ENCODE measurements around the gene IQCE.
A peak's percentile ranks its signal among the peaks of the same experiment; 100 is the strongest.
"Not testable (repeated sequence)": the region's sequence is repeated elsewhere in the genome, so short reads cannot be mapped to it uniquely, and the experiment has no call there.

Gene IQCE

DNA sequence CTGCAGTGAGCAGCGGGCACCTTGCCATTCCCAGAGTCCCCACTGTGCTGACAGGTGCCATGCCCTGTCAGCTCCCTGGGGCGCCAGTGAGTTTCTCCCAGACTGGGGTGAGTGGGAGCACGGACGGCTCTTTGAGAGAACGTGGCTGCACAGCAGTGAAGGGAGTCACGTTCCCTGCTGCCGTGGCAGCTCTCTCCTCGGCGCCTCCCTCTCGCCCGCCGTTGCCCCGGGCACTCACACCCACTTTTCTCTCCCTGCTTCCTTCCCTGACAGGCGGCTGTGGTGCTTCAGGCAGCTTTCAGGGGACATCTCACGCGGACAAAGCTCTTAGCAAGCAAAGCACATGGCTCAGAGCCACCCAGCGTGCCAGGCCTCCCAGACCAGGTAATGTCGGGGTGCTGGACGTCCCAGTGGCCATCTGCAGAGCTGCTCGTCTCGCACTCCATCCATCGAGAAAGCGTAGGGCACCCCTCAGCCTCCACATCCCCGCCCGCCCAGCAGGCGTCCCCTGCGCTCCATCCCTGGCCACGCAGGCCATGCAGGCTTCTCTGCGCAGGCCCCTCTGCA is 45.9 kb downstream of the IQCE start:
- no peak for DNase-seq

DNA sequence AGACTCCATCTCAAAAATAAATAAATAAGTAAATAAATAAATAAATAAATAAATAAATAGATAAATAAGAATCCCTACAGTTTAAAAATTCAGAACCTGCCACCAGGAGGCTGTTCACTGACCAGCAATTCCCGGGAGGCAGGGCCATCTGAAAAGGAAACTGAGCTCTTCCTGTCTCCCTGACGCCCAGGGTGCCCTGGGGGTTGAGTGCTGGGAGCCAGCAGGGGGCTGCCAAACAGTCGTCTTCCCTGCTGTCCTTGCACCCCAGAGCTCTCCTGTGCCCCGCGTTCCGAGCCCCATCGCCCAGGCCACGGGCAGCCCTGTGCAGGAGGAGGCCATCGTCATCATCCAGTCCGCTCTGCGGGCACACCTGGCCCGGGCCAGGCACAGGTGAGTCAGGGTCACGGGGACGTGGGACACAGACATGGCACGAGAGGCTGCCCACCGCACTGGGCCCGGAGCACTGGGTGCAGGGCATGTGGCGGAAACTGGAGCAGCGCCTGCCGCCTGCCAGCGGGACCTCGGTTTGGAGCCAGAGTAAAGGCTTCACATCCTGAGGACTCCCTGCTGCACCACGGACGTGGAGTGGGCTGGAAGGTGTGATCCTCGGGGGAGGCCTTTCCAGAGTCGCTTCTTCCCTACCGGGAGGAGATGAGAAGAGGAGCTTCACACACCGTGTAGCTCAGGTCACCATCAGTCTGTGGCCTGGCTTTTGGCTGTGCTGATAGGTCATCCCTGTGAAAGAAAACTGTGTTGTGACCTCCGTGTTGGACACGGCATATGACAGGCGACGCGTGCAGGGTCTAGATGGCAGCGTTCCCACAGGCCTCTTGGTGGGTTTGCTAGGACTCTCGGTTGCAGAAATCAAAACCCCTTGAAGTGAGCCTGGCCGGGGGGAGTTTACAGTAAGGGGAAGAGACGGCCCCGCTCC is 47.1 kb downstream of the IQCE start:
- DNase-seq = no peak

DNA sequence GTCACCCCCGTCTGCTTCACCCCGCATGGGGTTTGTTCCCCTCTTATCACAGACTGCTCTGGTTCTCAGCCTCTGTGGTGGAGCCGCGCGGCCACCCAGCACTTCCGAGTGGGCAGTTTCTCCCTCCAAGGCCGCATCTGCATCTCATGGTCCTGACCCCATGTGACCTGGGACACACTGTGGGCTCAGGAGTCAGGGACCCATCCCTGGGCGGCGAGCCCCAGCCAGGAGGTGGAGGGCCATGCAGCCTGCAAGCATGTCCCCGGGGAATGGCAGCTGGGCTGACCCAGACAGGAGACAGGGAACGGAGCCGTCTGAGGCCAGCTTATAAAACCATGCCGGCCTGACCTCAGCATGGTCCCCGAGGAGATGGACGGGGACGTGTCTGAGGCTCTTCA is 47.8 kb downstream of the IQCE start:
- DNase-seq = no peak

DNA sequence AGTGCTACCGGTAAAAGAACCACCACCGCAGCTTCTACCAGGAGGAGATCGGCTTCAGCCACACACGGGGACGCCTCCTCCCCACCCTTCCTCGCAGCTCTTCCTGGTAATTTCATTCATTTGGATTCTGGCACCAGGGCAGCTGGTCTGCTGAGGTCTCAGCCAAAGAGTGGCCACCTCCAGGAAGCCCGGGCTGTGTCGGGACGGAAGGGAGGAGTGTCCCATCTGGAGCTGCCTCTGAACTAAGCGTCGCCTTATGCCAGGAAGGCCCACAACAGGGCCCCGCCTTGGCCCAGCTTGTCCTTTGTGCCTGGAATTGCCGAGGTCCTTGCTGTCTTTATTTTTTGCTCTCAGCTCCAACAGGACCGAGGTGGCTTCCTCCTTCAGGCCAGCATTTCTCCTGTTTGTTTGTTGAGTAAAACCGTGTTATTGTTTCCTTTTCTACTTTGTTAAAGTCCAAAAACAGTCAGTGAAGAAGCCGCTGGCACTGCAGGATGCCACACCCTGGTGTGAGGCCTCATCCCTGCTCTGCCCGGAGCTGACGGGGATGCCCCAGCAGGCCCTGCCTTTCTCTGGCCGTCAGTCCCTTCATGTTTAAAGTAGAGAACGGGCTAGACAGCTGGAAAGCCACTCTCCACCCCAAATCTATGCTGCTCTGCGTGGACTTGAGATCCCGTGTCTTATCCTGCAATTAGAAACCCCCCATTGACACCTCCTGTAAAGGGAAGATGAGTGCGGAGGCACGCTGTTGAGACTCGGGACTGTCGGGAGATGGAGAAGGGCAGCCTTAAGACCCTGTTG is 48.5 kb downstream of the IQCE start:
- peak; percentile 67 to 86 for DNase-seq

DNA sequence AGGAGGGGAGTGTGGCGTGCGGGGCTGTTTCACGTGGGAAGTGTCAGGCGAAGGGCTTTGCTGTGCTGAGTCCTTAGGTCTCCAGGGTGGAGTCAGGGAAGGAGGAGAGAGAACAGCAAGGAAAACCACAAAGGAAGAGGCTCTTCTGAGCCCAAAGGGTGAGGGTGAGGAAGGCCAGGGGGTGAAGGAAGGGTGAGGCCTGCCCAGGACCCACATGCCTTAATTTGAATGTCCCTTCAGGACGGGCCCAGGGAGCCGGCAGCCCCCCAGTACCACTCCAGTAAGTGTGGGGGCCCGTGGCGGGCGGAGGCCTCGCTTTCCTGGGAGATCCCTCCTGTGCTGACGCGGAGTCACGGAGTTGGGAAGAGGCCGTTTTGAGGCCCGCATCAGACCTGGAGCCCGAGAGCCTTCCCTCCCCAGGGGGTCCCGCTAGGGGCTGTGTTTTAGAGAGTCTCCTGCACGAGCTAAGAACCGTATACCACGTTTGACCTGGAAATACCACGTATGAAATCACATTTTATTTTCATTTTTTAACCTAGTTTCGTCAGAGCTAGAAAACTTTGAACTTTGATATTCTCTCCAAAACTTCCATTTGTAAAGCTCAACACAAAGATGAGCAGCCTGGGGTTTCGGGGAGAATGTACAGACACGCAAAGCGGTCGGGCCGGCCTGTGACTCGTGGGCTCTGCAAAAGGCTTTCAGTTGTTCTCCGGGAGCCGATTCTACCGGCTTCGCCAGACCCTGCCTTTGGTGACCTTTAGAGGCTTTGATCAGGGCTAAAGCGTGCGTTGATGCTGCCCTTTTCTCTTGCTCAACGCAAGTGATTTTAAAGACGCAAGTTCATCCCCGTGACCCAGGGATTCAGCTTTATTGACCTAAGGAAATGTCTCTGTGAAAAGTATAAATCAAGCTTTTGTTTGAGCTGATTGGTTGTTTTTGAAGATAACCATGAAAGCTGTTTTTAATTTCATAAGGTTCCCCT is 49.4 kb downstream of the IQCE start:
- no peak for DNase-seq

DNA sequence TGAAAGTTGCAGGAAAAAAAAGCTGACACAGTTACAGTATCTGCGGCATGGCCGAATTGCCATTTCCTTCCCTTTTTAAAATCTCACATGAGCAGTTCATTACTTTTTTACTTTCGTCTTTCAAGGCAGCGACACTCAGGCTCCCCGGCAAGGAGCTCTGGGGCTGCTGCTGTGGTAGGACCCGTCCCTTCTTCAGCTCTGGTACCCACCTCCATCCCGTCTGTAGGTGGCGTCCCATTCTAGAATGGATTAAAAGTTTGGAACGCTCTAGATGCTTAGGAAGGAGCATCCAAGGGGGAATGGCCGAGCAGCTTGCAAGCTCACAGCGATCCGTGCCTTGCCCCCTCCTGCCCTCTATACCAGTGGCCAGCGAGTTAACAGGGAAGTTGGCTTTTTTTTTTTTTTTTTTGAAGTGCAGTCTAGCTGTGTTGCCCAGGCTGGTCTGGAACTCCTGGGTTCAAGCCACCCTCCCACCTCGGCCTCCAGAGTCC is 50.2 kb downstream of the IQCE start:
- peak in 1 of 2 experiments; percentile 36 for DNase-seq

DNA sequence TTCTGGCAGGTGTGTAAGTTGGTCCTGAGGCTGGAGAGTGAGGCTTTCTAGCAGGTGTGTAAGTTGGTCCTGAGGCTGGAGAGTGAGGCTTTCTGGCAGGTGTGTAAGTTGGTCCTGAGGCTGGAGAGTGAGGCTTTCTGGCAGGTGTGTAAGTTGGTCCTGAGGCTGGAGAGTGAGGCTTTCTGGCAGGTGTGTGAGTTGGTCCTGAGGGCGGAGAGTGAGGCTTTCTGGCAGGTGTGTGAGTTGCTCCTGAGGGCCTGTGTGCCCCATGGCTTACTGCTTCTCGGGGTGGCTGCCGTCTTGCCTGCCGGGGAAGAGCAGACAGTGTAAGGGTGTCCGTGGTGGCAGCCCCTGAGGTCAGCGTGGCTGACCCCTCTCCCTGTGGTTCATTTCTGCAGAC is 50.9 kb downstream of the IQCE start:
- not testable (repeated sequence) for DNase-seq

DNA sequence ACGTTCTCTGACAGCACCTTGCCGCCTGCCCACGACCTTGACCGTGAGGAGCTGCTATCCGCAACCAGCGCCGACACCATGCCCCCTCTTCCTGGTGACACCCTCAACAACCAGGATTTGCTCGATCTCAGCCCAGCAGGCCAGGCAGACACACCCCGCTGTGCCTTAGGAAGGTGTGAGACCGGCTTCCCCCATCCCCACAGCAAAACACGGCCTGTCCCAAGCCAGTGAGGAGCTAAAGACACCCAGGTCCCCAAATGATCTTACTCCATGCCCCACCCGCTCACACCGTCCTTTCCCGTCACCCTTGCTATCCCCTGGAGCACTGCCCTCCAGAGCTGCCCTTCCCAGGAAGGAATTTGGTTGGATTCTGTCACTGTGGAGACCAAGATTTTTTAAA is 51.7 kb downstream of the IQCE start:
- DNase-seq = no peak

DNA sequence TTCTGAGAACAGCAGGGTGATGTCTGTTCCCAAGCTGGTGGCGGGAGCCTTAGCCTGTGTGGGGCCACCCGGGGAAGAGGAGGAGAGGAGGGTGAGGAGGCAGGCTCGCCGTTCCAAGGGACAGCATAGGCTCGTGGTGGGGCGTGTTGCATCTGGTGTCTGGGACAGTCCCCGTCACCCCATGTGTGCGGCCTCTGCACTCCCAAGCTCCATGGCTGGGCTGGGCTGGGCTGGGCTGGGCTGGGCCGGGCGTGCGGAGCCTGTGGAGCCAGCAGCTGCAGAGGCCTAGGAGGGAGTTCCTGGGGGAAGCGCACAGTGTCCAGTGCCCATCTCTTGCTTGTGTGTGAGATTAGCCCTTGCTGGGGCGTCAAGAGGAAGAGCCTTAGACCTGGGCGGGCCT is 52.1 kb downstream of the IQCE start:
- no peak for DNase-seq

DNA sequence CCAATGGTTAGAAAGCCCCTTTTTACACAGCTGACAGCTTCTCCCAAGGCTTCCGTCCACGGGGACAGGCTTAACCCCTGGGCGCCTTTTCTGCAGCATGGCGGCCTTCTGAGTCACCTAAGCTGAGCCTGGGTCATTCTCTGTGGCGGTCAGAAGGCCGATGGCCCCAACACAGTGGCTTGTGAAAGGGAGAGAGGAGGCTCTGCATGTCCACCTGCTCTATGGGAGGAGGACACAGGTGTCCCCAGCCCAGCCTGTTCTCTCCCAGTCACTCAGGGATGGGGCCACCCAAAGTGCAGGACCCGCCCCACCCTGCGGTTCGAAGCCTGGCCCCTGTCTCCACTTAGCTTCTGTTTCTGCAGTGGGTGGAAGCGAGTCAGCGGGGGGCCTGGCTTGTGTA is 52.6 kb downstream of the IQCE start:
- DNase-seq = no peak

DNA sequence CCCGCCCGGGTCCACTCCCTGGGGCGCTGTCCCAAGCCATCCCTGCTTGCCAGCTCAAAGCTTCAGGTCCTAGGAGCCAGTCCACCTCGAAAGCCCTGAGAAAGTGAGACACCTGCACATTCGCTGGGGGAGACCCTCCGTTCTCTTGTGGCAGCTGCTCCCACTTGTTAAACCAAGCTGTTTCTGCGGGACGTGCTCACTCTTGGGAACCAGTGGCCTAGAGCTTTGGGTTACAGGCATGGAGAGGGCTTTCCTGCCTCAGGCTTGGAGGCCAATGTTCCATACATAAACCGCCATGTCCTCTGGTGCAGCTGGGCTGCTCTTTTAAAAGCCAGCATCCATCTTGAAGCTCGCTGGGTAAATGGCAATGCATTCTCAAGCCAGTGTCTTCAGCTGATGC is 53.1 kb downstream of the IQCE start:
- DNase-seq = no peak

DNA sequence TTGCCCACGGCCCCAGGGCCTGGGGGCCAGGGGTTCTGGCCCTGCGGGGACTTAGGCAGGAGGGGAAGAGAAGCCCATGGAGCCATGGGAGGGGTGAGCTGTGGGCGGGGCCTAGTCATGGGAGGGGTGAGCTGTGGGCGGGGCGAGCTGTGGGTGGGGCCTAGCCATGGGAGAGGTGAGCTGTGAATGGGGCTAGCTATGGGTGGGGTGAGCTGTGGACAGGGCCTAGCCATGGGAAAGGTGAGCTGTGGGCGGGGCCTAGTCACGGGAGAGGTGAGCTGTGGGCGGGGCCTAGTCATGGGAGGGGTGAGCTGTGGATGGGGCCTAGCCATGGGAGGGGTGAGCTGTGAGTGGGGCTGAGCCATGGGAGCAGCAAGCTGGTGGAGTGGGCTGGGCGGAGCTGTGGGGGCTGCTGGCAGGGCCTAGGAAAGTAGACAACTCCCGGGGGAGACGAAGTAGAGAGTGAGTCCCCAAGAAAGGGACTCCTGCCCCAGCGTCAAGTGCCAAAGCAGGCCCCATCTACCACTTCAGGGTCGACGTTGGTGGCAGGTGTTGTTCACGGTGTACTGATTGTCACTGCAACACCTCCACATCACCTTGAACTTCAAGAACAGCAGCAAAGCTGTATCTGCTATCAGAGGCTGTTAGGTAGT is 53.8 kb downstream of the IQCE start:
- DNase-seq = no peak

DNA sequence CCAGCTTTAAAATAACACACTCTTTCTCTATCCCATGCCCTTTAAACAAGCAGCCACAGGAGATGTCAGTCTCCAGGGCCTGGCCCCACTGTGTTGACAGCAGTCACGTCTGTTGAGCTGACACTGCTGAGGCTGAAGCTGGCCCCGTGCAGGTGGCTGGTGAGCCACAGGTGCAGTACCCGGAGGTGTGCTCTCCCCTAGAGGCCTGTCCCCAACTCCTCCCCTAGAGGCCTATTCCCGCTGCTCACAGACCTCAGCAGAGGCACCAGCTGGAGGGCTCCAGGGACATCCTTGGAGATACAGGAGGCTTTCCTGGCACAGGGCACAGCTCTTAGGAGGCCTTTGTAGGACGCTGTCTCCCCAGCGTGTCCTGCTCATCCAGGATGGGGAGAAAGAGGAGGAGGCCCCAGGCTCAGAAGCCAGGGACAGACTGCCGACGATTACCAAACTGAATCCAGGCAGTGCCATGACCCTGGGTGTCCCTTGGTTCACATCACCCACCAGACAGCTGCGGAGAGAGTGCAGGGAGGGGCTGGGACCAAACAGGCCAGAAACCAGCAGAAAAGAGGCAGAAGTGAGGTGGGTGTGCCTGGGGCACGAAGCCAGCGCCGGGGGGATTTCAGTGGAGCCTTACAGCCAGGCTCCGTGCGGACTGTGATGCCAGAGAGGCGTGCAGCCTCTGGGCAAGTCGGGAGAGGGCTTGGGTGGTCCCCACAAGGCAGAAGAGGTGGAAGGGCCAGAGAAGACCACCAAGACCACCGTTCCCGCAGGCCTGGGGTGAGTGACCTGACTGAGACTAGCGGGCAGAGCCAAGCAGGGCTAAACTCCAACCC is 54.5 kb downstream of the IQCE start:
- peak in 1 of 2 experiments; percentile 46 for DNase-seq

DNA sequence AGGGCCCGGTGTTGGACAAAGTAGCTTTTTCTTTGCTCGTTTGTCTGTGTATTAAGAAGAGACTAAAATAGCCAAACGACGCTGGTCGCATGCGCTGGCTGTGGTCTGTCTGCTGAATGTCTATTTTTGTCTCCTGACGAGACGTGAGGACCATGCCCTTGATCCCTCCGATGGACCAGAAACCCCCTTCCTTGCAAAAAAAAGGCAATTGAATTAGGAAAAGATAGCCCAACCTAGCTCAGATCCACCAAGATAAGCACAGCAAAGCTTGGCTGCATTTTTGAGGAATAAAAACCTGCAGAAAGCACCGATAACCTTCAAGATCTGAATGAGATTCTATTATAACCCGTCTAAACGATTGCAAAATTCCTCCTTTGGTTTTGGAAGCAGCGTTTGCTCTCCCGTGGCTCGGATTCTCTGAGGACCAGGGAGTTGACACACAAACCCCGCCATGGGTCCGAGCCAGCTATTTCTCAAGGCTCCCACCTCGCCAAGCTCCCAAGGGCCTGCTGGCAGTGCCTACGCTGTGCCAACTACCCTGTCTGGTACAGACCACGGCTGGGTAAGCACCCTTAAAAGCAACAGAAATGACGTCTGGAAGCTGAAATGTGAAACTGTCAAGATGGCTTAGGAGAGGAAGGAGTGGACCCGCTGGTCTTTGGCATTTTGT is 55.3 kb downstream of the IQCE start:
- peak; percentile 80 to 94 for DNase-seq

DNA sequence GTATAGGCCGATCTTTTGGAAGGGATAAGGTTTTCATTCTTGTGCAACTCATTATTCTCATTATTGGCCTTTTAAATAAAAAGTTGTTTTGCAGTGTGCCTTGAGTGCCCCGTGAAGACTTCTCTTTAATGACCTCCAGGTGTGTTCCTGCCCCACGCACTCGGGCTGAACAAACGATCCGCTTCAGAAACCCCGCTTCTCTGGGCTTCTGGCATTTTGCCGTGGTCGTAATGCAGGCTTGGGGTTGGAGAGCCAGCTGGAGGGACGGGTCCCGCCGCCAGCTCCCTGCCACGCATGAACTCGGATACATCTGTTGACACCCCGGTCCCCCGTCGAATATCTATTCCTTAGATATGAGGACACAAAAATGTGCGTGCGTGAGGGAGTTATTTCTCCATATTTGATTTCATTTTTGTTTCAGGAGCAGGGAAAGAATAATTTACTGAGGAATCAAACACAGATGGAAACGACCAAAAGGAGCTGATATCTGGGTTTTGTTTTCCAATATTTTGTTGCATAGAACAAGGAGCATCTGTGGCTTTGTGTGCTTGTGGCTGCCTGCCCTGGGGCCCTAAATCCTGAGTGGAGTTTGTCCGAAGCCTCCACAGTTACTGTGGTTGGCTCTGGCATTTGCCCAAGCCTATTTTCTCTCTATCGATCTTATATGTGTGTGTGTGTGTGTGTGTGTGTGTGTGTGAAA is 56.0 kb downstream of the IQCE start:
- peak; percentile 61 to 85 for DNase-seq

DNA sequence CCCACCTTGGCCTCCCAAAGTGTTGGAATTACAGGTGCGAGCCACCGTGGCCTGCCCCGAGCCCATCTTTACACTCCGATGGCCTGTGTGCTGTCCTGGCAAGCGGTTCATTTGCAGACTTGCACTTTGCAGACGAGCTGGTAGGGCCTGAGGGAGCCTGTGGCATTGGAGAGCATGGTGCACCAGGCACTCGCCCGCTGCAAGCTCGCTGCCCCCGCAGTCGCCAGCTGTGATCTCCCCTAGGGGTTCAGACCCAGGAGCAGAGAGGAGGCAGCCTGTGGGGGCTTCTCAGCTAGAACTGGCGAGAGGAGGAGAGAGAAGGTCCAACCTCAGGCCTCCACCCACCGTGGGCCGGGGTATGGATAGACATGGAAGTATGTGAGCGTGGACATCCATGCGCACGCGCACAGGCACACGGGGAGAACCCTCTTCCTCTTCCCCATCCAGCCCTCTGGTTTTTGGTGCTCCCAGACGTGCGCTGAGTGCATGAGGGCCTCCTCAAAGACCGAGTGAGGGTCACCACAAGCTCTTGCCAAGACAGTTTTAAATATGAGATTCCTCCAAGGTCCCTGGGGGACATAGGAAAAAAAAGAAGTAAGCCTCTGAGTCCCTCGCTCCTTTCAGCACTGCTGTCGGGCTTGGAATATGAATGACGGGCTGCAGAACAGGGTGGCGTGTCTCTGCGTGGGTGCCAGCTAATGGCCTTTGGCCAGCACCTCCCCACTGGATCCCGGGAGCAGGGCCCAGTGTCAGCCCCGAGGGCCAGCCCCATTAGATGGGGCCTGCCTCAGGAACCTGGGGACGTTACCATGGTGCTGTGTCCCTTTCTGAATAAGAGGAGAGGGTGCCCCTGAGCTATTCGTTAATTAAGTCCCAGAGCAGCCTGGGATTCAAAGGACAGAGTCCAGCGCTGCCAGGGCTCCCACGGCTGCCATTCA is 57.9 kb downstream of the IQCE start:
- peak in 1 of 2 experiments; percentile 34 for DNase-seq

DNA sequence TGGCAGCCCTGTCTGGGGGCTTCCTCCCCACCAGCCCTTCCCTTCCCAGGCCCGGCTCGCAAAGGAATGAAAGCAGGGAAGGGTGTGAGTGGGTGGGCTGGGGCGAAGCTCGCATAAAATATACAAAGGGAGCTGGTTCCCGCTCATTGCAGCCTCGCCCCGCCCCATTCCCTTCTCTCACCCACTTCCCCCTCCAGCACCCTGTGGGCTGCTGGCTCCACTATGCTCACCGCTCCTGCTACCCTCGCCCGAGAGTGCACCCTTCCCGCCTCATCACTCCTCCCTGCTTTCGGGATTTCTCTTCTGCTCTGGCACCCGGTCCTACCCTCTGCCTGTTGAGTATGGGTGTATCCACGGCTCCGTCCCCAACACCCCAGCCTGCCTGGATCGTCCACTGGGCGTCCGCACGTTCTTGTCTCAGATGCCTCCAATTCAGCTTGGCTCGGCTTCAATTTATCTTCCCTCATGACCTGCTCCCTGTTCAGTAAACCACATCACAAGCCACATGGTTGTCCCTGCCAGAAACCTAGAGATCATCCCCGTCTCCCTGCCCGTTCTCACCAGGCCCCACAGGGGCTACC is 58.6 kb downstream of the IQCE start:
- no peak for DNase-seq

DNA sequence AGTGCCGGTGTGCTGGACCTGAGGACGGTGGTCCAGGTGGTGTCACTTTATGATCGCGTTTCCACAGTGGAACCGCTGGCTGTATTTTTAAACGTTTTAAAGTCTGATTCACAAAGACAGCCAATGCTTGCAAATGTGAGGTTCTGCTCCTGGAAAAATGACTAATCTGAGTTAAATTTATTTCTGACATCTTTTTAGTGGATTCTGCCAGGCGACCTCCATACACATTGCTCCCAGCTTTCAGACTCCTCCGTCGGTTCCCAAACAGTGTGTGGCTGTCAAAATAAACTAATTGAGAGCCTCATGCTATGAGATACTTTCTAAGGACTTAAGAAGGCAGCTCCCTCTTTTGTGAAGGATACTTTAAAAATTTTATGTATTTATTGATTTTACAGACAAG is 60.3 kb downstream of the IQCE start:
- no peak for DNase-seq
